LNCAP (cell line): ENCODE data around the gene GLT6D1.

Experiments used
- CTCF ChIP-seq: fragments of 450-650 bp; IDR thresholded peaks from 2 replicates; pipeline ENCODE4 v1.5.1; 2017; ENCODE audit warnings: mild to moderate bottlenecking

GLT6D1 gene

GRCh38 chr9:135588371-135588770, 51.0 kb downstream of the GLT6D1 start:
- TF ChIP-seq CTCF: no peak

GRCh38 chr9:135587658-135588057, 51.7 kb downstream of the GLT6D1 start:
- TF ChIP-seq CTCF: no peak

- no peak for TF ChIP-seq CTCF
Observed at GRCh38 chr9:135586601-135587109, 52.7 kb downstream of the GLT6D1 start.

- TF ChIP-seq CTCF: no peak
Observed at GRCh38 chr9:135584934-135585333, 54.4 kb downstream of the GLT6D1 start.

GRCh38 chr9:135584371-135584770, 55.0 kb downstream of the GLT6D1 start:
- no peak for TF ChIP-seq CTCF

GRCh38 chr9:135583688-135584011, 55.7 kb downstream of the GLT6D1 start:
- TF ChIP-seq CTCF: no peak

- no peak for TF ChIP-seq CTCF
Observed at GRCh38 chr9:135582966-135583687, 56.2 kb downstream of the GLT6D1 start.

GRCh38 chr9:135582541-135582940, 56.8 kb downstream of the GLT6D1 start:
- no peak for TF ChIP-seq CTCF
